MM.1S (cell line): ENCODE measurements around the gene DISP2.

Experiments used
- EZH2 ChIP-seq: fragments of 300-600 bp; sonication (generic); optimal IDR thresholded peaks from 2 replicates; pipeline ENCODE3; 2017; ENCODE audit warnings: low read depth, mild to moderate bottlenecking, antibody characterized with exemption, low read length, mixed read lengths
- EZH2phosphoT487 ChIP-seq: fragments of 300-600 bp; sonication (generic); IDR thresholded peaks from 2 replicates; pipeline ENCODE4 v1.6.1; 2018; ENCODE audit warnings: antibody characterized with exemption, low read length
- TF ChIP-seq, protein P1 (sequence below): fragments of 300-600 bp; sonication (generic); IDR thresholded peaks from 2 replicates; pipeline ENCODE4 v1.5.1; 2016; ENCODE audit warnings: antibody characterized with exemption, low read length, mixed read lengths

DNA sequence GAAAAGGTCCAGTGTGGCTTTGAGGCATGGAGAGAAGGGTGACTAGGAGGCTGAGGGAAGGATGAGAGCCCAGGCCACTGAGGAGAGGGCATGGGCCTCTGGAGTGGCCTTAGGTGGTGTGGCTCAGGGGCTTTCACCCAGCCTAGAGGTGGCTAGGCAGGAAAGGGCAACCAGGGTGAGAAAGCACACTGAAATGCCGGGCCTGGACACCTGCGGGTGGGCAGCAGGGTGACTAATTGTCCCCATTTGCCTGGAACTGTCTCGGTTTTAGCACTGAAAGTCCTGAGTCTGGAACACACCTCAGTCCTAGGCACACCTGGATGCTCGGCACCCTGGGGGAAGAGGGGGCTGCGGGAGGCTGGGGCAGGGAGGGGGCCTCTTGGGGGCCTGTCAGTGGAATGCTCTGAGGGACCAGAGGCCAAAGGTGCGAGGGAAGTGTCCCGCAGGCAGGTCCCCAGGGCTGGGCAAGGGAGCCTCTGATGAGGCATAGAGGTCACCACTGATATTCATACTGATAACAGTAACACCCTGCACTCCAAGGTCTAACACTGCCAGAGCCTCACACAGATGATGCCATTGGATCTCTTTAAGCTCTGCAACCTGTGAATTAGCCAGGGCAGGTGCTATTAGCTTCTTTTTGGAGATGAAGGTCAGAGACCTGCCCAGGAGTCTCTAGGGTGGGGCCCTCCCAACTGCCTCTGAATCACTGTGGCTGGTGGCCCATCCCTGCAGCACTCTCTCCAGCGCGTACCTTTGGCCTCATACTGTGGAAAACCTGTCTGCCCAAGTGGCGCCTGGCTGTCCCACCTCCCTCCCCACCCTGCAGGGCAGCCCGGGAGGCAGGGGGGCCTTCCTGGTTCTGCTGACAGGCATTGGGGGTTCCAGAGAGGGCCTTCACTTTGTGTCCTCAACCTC, 10.2 kb upstream of the DISP2 start:
- TF ChIP-seq, protein P1, sequence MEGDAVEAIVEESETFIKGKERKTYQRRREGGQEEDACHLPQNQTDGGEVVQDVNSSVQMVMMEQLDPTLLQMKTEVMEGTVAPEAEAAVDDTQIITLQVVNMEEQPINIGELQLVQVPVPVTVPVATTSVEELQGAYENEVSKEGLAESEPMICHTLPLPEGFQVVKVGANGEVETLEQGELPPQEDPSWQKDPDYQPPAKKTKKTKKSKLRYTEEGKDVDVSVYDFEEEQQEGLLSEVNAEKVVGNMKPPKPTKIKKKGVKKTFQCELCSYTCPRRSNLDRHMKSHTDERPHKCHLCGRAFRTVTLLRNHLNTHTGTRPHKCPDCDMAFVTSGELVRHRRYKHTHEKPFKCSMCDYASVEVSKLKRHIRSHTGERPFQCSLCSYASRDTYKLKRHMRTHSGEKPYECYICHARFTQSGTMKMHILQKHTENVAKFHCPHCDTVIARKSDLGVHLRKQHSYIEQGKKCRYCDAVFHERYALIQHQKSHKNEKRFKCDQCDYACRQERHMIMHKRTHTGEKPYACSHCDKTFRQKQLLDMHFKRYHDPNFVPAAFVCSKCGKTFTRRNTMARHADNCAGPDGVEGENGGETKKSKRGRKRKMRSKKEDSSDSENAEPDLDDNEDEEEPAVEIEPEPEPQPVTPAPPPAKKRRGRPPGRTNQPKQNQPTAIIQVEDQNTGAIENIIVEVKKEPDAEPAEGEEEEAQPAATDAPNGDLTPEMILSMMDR, result no peak
- TF ChIP-seq EZH2 (no peak), EZH2phosphoT487 (no peak)
